ENCODE measurements around the gene RCAN3. TPM values are rescaled to one million over a fixed set of nuclear protein-coding genes. Genes with fewer than 3 reads are reported as not detected.
A peak's percentile ranks its signal among the peaks of the same experiment; 100 is the strongest.

RCAN3 gene
- total and polyA plus RNA-seq, 2 of the 13 experiments (the other 11 are each of a cell fraction or from before 2014, with no cell fraction given), result 12.2 to 13.3 TPM

DNA sequence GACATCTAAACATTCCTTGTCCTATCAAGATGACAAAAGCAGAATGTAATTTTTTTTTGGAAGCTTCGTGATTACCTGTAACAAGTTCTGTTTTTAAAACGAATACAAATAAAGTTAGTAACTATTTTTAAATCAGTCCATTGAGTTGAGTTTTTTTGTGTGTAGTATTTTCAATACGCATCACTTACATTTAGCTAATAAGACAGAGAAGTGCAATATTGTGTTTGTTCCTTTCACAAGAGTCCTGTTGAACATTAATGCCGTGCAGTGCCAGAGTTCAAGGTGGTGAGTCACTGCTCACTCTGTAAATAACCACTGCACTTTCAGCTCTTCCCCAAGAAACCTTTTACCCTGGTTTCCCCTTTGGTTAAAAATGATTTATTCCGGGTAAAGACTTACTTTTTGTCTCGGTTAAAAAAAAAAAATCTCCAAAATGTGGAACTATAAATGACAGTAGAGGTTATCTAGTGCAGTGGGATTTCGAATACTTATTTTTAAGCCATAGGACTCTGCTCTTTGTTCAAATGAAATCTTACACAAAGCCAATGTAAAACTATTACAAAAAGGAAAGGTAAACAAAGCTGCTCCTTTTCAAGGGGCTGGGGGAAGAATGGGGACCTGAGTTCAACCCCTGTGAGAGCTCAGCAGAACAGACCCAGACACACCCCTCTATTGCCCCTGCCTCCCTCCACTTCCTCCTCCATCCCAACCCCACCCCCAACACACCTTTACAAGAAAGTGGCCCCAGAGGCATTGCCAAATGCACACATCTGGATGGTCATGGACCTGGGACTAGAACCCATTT is 38.5 kb downstream of the RCAN3 start (continued):
- TF ChIP-seq HMG20B (CRISPR knock-in tag; conservative IDR thresholded peaks at IDR 0.05) (peak; percentile 52; the same call in 1 of the 2 replicates), PAX8 (CRISPR knock-in tag; IDR thresholded peaks at IDR 0.05; ENCODE audit: borderline replicate concordance) (0 out of 2 replicates have a peak, but pooled peaks have one; percentile 36), ZNF761 (CRISPR knock-in tag; conservative IDR thresholded peaks at IDR 0.05) (0 out of 2 replicates have a peak, but pooled peaks have one; percentile 32)
- TF ChIP-seq, protein P1, sequence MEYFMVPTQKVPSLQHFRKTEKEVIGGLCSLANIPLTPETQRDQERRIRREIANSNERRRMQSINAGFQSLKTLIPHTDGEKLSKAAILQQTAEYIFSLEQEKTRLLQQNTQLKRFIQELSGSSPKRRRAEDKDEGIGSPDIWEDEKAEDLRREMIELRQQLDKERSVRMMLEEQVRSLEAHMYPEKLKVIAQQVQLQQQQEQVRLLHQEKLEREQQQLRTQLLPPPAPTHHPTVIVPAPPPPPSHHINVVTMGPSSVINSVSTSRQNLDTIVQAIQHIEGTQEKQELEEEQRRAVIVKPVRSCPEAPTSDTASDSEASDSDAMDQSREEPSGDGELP (IDR thresholded peaks at IDR 0.05; ENCODE audit: borderline replicate concordance, low read depth), result peak; percentile 28; the same call in 1 of the 2 replicates

DNA sequence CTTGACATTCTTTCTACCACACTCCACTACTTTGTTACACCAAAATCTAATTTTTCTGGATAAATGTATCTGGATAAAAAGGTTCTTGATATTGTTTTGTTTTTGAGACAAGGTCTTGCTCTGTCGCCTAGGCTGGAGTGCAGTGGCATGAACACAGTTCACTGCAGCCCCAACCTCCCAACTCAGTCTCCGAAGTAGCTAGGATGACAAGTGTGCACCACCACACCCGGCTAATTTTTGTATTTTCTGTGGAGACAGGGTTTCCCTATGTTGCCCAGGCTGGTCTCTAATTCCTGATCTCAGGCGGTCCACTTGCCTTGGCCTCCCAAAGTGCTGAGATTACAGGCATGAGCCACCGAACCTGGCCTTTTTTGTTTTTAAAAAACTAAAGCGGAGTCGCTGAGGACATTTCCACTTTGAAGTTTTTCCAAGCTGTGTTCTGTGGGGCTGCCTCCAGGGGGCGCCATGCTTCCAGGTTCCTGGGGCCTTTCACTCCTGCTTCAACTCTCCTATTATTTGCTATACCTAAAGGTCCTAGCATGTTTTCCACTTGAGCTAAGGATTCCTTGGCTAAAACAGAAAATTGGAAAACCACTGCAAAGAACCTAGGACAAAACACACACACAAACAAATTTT is 39.2 kb downstream of the RCAN3 start:
- no peaks in the 10 kb centered on the region for H3K36me3 ChIP-seq (replicated peaks in 1 of 2; ENCODE audit: control insufficient read depth in 1 of 2, insufficient read depth in 2 of 2, low read length in 2 of 2)
- no peaks in the 10 kb centered on the region for H3K27me3 ChIP-seq (ENCODE audit: control insufficient read depth in 1 of 2, insufficient read depth in 2 of 2, low read length in 2 of 2)
- DNase-seq (ENCODE audit: low spot score) (peak; percentile 25), FAIRE-seq (no peak), ATAC-seq (peak; percentile 67)
- in situ Hi-C loops (cut with HindIII; ENCODE audit: extremely low pct_ligation_motif_present, low pct_unique_long_range_greater_than_20kb) (loop anchor here (10.0 kb wide), 1 partner anchor 93 kb away; no protein-coding TSS in a partner anchor), intact Hi-C loops (cut with micrococcal nuclease; ENCODE audit: unreplicated experiment) (loop anchor here (1.0 to 5.0 kb wide), 2 partner anchors 45 to 95 kb away; no protein-coding TSS in a partner anchor)
- no peaks in the 10 kb centered on the region for H3K79me2 ChIP-seq (ENCODE audit: insufficient read depth, low read length)
- whole genome bisulfite sequencing (ENCODE audit: low lambda C conversion rate), result 11% methylated on average over 8 of the region's 8 CpGs
- no TSS peak for BruUV-seq (replicated peaks)
- peaks cover 64% of the 10 kb centered on the region for H3K4me1 ChIP-seq (ENCODE audit: insufficient read depth, low read length)
- peak overlapping the region; percentile 74 for H3K4me2 ChIP-seq (ENCODE audit: low read depth, low read length)
- no peaks in the 10 kb centered on the region for H4K20me1 ChIP-seq (ENCODE audit: insufficient read depth, low read length)
- peak overlapping the region; percentile 50 for H3K9ac ChIP-seq (ENCODE audit: insufficient read depth, low read depth, low read length)
- ChIA-PET POLR2A (interaction anchor here (0.8 to 3.0 kb wide), 12 partner anchors 7 to 183 kb away, joined by 3 to 15 read pairs (median 9); partner anchors contain the start of genes NCMAP, NIPAL3 and RCAN3), CTCF (ENCODE audit: low intra/inter-chr PET ratio, low total read pairs) (interaction anchor here (0.7 to 1.9 kb wide), 2 partner anchors 45 to 383 kb away, joined by 3 to 8 read pairs; no protein-coding TSS in a partner anchor)
- H3K27ac ChIP-seq (ENCODE audit: extremely low read length, insufficient read depth, low read length), result peak overlapping the region; percentile 94
- peak overlapping the region; percentile 10 to 51 (median 47); a peak in 5 of 6 replicates for H3K4me3 ChIP-seq (replicated peaks in 1 of 3; ENCODE audit: insufficient read depth in 1 of 3, low read depth in 2 of 3, low read length in 3 of 3)
- no peak overlapping the region for H2AFZ ChIP-seq (ENCODE audit: low read length)
- H3K9me3 ChIP-seq (ENCODE audit: low read length), result no peaks in the 10 kb centered on the region
- peak; percentile 56; the same call in 1 of the 2 replicates for TF ChIP-seq ZNF501 (CRISPR knock-in tag; IDR thresholded peaks at IDR 0.05)
- TF ChIP-seq GATA4 (IDR thresholded peaks at IDR 0.05; ENCODE audit: borderline replicate concordance, low read depth), result no peak
- TF ChIP-seq ZNF646 (CRISPR knock-in tag; IDR thresholded peaks at IDR 0.05), result no peak
- TF ChIP-seq ZNF460 (CRISPR knock-in tag; IDR thresholded peaks at IDR 0.05; ENCODE audit: borderline replicate concordance), result peak; percentile 68; the same call in 1 of the 2 replicates
- TF ChIP-seq, protein P2, sequence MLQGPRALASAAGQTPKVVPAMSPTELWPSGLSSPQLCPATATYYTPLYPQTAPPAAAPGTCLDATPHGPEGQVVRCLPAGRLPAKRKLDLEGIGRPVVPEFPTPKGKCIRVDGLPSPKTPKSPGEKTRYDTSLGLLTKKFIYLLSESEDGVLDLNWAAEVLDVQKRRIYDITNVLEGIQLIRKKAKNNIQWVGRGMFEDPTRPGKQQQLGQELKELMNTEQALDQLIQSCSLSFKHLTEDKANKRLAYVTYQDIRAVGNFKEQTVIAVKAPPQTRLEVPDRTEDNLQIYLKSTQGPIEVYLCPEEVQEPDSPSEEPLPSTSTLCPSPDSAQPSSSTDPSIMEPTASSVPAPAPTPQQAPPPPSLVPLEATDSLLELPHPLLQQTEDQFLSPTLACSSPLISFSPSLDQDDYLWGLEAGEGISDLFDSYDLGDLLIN (CRISPR knock-in tag; IDR thresholded peaks at IDR 0.05; ENCODE audit: borderline replicate concordance), result no peak
- no peak for TF ChIP-seq SCMH1 (CRISPR knock-in tag; IDR thresholded peaks at IDR 0.05; ENCODE audit: borderline replicate concordance)
- no peak for TF ChIP-seq HNRNPL (IDR thresholded peaks at IDR 0.05; ENCODE audit: low read depth, low read length)

All from HepG2 (cell line).